HG03108 (cell line): ENCODE measurements around the gene CNOT9.
"Not testable (repeated sequence)": the region's sequence is repeated elsewhere in the genome, so short reads cannot be mapped to it uniquely, and the experiment has no call there.

Source experiments
- ATAC-seq: cut with Tn5 transposase; IDR thresholded peaks from one replicate; pipeline ENCODE4 v1.9.1; 2021; ENCODE audit warnings: moderate library complexity; ENCODE audit not compliant: unreplicated experiment

The CNOT9 gene, protein sequence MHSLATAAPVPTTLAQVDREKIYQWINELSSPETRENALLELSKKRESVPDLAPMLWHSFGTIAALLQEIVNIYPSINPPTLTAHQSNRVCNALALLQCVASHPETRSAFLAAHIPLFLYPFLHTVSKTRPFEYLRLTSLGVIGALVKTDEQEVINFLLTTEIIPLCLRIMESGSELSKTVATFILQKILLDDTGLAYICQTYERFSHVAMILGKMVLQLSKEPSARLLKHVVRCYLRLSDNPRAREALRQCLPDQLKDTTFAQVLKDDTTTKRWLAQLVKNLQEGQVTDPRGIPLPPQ

GRCh38 chr2:218568190-218569037 lies at the start of gene CNOT9, which contains the start of gene USP37:
Gene CNOT9 (plus strand): TSS chr2:218568839. CDS start chr2:218568955, 116 bp downstream.
Gene USP37 (minus strand): TSS chr2:218568351. CDS start chr2:218558653, 9,698 bp downstream.
- ATAC-seq: peak; percentile 66

DNA sequence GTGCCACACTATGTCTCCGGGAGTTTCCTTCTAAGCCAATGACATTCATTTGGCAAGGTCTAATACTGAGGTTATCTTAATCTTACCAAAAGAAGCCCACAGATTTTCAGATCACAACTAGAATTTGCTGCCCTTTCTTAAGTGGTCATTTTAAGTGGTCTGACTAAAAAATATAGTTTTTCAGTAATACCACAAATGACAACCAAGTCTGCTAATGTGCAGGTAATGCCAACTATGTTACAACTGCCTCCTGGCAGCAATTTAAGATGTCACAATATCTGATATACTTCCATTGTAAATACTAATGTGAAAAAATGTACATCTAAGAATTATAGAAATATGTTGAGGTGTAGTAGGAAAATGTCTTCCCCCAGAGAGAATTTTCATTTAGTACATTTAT lies 49.8 kb upstream of the CNOT9 start:
- ATAC-seq: no peak

GRCh38 chr2:218523651-218524050 lies 45.0 kb upstream of the CNOT9 start:
- no peak for ATAC-seq

DNA sequence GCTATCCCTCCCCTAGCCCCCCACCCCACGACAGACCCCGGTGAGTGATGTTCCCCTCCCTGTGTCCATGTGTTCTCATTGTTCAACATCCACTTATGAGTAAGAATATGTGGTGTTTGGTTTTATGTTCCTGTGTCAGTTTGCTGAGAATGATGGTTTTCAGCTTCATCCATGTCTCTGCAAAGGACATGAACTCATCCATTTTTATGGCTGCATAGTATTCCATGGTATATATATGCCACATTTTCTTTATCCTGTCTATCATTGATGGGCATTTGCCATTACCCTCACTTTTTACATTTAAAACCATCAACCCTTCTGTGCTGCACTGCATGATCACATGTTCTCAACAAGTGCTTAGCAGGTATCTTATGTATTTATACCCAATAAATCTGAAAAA lies 40.2 kb upstream of the CNOT9 start:
- ATAC-seq: not testable (repeated sequence)

- ATAC-seq: no peak
Measured at GRCh38 chr2:218529990-218530389, 38.6 kb upstream of the CNOT9 start.

- ATAC-seq: no peak
Measured at GRCh38 chr2:218536804-218537494, 31.7 kb upstream of the CNOT9 start.

DNA sequence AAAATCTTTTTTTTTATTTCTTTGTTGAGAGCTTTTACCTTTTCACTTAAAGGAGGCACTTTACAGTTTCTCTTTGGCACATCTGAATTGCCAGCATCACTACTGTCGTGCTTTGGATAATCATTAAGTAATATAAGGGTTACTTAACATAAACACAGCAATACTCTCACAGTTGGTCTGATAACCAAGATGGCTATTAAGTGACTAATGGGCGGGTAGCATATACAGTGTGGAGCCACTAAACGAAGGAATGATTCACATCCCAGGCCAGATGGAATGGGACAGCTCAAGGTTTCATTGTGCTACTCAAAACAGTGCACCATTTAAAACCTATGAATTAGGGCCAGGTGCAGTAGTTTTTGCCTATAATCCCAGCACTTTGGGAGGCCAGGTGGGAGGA lies 28.6 kb upstream of the CNOT9 start:
- ATAC-seq: no peak

DNA sequence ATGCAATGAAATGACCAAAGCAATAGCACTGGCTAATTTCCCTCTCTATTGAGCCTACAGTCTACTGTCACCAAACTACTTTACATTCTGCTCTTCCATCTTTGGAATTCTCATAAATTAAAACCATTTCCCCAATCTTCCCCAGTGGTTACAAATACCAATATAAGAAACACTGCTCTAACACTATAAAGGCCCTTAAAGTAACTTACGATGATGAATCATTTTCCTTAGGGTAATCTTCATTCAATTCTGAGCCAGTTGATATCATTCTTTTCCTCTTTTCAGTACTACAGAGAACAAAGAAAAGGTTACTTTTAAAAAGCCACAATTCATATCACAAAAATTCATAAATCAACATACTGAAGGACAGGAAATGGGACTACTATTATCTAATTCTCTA lies 22.6 kb upstream of the CNOT9 start:
- ATAC-seq: no peak

GRCh38 chr2:218547511-218547910 lies 21.1 kb upstream of the CNOT9 start:
- no peak for ATAC-seq

DNA sequence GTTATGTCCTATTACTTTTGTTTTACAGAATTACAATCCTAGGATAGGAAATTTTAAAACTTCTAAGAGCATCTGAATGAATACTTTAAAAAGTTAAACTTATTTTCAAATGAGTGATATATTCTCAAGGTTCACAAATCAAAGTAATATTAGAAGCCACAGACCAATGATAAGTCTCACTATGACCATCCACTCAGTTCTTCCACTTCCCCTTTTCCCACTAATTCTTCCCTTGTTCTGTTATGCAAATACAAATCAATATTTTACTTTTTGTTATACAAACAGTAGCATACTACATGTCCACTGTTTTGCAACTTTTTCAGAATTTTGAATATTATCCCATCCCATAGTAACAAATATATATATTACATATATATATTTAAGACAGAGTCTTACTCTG lies 20.7 kb upstream of the CNOT9 start:
- no peak for ATAC-seq

DNA sequence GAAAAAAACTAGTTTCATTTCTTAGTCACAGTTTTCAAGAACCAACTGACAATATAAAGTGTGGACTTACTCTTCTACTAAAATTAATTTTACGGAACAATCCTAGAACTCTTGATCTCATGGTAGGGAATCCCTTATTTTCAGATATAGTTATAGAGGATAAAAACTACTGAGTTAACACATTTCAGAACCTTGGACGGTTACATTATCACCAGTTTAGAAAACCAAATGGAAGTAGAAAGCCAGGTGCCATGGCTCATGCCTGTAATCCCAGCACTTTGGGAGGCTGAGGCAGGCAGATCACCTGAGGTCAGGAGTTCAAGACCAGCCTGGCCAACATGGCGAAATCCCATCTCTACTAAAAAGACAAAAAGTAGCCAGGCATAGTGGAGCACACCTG lies 14.4 kb upstream of the CNOT9 start:
- not testable (repeated sequence) for ATAC-seq

GRCh38 chr2:218555527-218555926 lies 13.1 kb upstream of the CNOT9 start:
- no peak for ATAC-seq

- ATAC-seq: no peak
Measured at GRCh38 chr2:218557941-218558340, 10.7 kb upstream of the CNOT9 start.

DNA sequence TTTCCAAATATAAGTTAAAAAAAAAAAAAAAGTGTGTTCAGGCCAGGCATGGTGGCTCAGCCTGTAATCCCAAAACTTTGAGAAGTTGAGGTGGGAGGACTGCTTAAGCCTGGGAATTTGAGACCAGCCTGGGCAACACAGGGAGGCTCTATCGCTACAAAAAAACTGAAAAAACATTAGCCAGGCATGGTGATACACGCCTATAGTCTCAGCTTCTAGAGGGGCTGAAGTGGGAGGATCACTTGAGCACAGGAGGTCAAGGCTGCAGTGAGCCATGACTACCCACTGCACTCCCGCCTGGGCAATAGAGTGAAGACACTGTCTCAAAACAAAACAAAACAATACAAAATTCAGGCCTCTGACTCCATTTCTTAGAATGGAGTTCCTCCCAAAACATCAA lies 9.7 kb upstream of the CNOT9 start:
- no peak for ATAC-seq

- no peak for ATAC-seq
Measured at GRCh38 chr2:218564056-218564455, 4.6 kb upstream of the CNOT9 start.

DNA sequence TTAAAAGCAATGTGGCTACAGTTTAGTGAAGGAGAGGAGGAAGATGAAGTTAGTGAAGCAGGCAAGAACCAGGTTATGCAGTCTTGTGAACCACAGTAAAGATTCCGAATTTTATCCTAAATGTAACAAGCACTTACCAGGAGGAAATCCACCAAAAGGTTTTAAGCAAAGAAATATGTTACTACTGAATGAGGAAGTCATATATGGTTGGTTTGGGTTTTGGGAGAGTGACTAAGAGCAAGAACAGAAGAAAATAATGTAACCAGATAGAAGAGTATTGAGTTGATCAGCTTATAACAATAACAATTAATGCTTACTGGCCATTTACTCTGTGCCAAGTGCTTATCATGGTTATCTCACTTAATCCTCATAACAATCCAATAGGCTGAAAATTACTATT lies 2.3 kb upstream of the CNOT9 start:
- ATAC-seq: no peak

DNA sequence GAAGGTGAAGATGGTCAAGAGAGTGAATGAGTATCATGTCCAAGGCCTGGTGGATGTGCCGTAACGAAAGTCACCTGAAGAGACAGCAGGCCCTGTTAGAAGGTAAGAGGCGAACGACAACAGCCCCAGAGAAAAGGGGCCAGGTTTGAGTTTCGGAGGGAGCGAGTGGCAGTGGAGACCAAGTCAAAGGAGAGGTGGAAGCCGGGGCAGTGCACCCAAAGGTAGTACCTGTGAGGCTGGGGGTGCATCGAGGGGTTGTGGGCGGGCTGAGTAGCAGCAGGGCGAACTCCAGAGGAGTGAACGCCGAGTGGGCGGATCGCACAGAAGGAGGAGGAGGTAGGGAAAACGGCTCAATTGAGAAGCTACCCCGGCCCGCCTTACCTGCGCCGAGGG lies 846 bp upstream of the CNOT9 start:
- peak; percentile 28 for ATAC-seq

DNA sequence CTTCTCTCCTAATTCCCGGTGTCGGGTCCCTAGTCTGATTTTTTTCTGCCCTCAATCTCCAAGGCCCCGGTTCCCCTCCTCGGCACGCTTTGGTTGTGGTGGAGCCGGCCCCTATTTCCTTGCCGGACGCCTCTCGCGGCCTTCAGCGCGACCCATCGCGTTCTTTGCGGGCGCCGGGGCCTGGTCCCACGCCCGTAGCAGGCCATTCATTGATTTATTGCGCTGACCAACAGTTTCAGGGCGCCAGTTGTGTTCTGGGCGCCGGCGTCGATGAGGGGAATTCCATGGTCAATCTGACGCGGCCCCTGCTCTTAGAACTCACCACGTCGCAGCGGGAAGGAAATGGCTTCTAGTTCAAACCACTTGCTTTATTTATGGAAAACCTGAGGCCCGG lies 396 bp downstream of the CNOT9 start:
- peak; percentile 32 for ATAC-seq

- no peak for ATAC-seq
Measured at GRCh38 chr2:218569661-218570500, 1.2 kb downstream of the CNOT9 start.

GRCh38 chr2:218570850-218571249 lies 2.2 kb downstream of the CNOT9 start:
- no peak for ATAC-seq

- no peak for ATAC-seq
Measured at GRCh38 chr2:218576854-218577253, 8.2 kb downstream of the CNOT9 start.
